PC-9 (cell line): ENCODE measurements around the gene GATAD2A.

ENCODE experiments used
- CTCF ChIP-seq: fragments of 200-600 bp; sonication (generic); conservative IDR thresholded peaks from 2 replicates; pipeline ENCODE4 v1.6.1; 2017; ENCODE audit warnings: mixed run types, antibody characterized with exemption, mild to moderate bottlenecking, moderate library complexity
- EZH2 ChIP-seq: fragments of 200-600 bp; sonication (generic); IDR thresholded peaks from 2 replicates; pipeline ENCODE4 v1.8.0; 2017; ENCODE audit warnings: antibody characterized with exemption, low read depth

- TF ChIP-seq CTCF, result no peak
- TF ChIP-seq EZH2, result no peak
Observed at GRCh38 chr19:19523177-19523576, 117.7 kb downstream of the GATAD2A start.
